Tibial nerve (tissue), 4 donors: ENCODE results near the gene ATRNL1. TPM values are rescaled to one million over a fixed set of nuclear protein-coding genes. Genes with fewer than 3 reads are reported as not detected.

Experiments used
- DNase-seq, 2 donors: peaks; one replicate each; pipeline ENCODE4 v3.0.0-alpha.2; 2019; ENCODE audit warnings: low spot score in 2 of 2
- H3K27ac ChIP-seq, 4 donors: fragments of 200-600 bp; sonication (generic) in 3 of 4; one replicate each; pipeline ENCODE4 v1.5.1; 2017 to 2019; ENCODE audit warnings: mild to moderate bottlenecking in 1 of 4
- H3K27me3 ChIP-seq, 2 donors: fragments of 200-600 bp; sonication (generic) in 1 of 2; one replicate each; pipeline versions ENCODE4 v1.5.1 to v1.6.0; 2017 to 2019
- H3K36me3 ChIP-seq, 3 donors: fragments of 200-600 bp; sonication (generic); one replicate each; pipeline ENCODE4 v1.5.1; 2018 to 2019
- H3K4me1 ChIP-seq, 4 donors: fragments of 200-600 bp; sonication (generic) in 3 of 4; one replicate each; pipeline ENCODE4 v1.5.1; 2017 to 2019
- H3K4me3 ChIP-seq, 4 donors: fragments of 200-600 bp; sonication (generic) in 3 of 4; one replicate each; pipeline ENCODE4 v1.5.1; 2017 to 2019; ENCODE audit warnings: mild to moderate bottlenecking in 1 of 4, moderate library complexity in 1 of 4
- H3K9me3 ChIP-seq, 4 donors: fragments of 200-600 bp; sonication (generic) in 3 of 4; one replicate each; pipeline ENCODE4 v1.5.1; 2017 to 2019
- CTCF ChIP-seq, 5 experiments: fragments of 200-600 bp in 3 of 5; fragments of 450-650 bp in 2 of 5; sonication (generic) in 3 of 5; IDR thresholded peaks; one replicate each; pipeline ENCODE4 v1.5.1; 2016 to 2019; ENCODE audit warnings: antibody characterized with exemption in 5 of 5, mild to moderate bottlenecking in 3 of 5, moderate library complexity in 2 of 5
- EP300 ChIP-seq, 2 donors: sonication (generic); formaldehyde crosslinking; IDR thresholded peaks; one replicate each; pipeline ENCODE4 v1.6.1; 2017; ENCODE audit warnings: antibody characterized with exemption in 2 of 2, mild to moderate bottlenecking in 1 of 2
- POLR2A ChIP-seq, 2 donors: fragments of 450-650 bp; IDR thresholded peaks; one replicate each; pipeline ENCODE4 v1.6.1; 2017; ENCODE audit warnings: antibody characterized with exemption in 2 of 2, mild to moderate bottlenecking in 2 of 2, moderate library complexity in 2 of 2
- WGBS, 2 donors: methylation state at CpG; one replicate each; pipeline ENCODE4 v1.1.5; 2018; 5-methylcytosine and 5-hydroxymethylcytosine counted together
- total RNA-seq, 4 donors: library from RNA; depleted of rRNA; stranded (reverse); fragments of >200 nt; gene quantifications; one replicate each; pipeline ENCODE4 v1.1.0, GENCODE V29; 2016

The ATRNL1 gene
- total RNA-seq, 4 donors from 2014 or later, result 1.0 to 5.4 (median 2.7) TPM

- DNase-seq, result no peak
- 44 to 50% methylated on average over 5 of the region's 5 CpGs for WGBS, 2 donors
These were observed 899.2 kb downstream of the ATRNL1 start for GRCh38 chr10:115992236-115992986.

GRCh38 chr10:115996031-115996430 lies 902.9 kb downstream of the ATRNL1 start:
- DNase-seq, result no peak
- WGBS, 2 donors, result 27 to 34% methylated on average over 1 of the region's 1 CpG
- peaks cover 0 to 15% (median 0%) of the 10 kb centered on the region in 4 donors for H3K9me3 ChIP-seq
- TF ChIP-seq EP300 (IDR thresholded peaks at IDR 0.05), result no peak
- TF ChIP-seq POLR2A (IDR thresholded peaks at IDR 0.05), result no peak
- no peak for TF ChIP-seq CTCF (IDR thresholded peaks at IDR 0.05)
- H3K4me3 ChIP-seq, result no peak overlapping the region
- H3K27me3 ChIP-seq, result no peaks in the 10 kb centered on the region
- H3K36me3 ChIP-seq, result no peaks in the 10 kb centered on the region
- no peak overlapping the region for H3K27ac ChIP-seq
- H3K4me1 ChIP-seq, result peaks cover 0 to 2% (median 0%) of the 10 kb centered on the region in 4 donors

More at GRCh38 chr10:115992236-115992986, 899.2 kb downstream of the ATRNL1 start:
- H3K4me3 ChIP-seq, result no peak overlapping the region
- TF ChIP-seq POLR2A (IDR thresholded peaks at IDR 0.05) (no peak), CTCF (IDR thresholded peaks at IDR 0.05) (no peak), EP300 (IDR thresholded peaks at IDR 0.05) (no peak)
- no peak overlapping the region for H3K27ac ChIP-seq
- H3K36me3 ChIP-seq, result no peaks in the 10 kb centered on the region
- H3K4me1 ChIP-seq, result no peaks in the 10 kb centered on the region
- H3K9me3 ChIP-seq, result peaks cover 0 to 11% (median 0%) of the 10 kb centered on the region in 4 donors
- H3K27me3 ChIP-seq, result no peaks in the 10 kb centered on the region

GRCh38 chr10:115998301-115998700 lies 905.1 kb downstream of the ATRNL1 start:
- Histone ChIP-seq H3K27me3 (no peaks in the 10 kb centered on the region), H3K9me3 (peaks cover 0 to 12% (median 0%) of the 10 kb centered on the region in 4 donors), H3K27ac (no peak overlapping the region), H3K4me1 (peaks cover 0 to 11% (median 0%) of the 10 kb centered on the region in 4 donors), H3K36me3 (no peaks in the 10 kb centered on the region), H3K4me3 (no peak overlapping the region)
- DNase-seq, result no peak
- WGBS, 2 donors, result 97 to 100% methylated on average over 2 of the region's 2 CpGs
- TF ChIP-seq EP300 (IDR thresholded peaks at IDR 0.05), result no peak

Other genes starting within 250 kb of the ATRNL1 start
- gene TRUB1, start 155.2 kb upstream of the ATRNL1 start, total RNA-seq, result 10 to 100 TPM; 13.8 to 40.4 (median 28.6) TPM